Pulmonary artery endothelial cell (primary cell): ENCODE results near the gene AIFM3. TPM values are rescaled to one million over a fixed set of nuclear protein-coding genes. Genes with fewer than 3 reads are reported as not detected.
"Not testable (repeated sequence)": the region's sequence is repeated elsewhere in the genome, so short reads cannot be mapped to it uniquely, and the experiment has no call there.

Experiments
- DNase-seq: peaks from one replicate; pipeline ENCODE4 v3.0.0-alpha.2; 2011; ENCODE audit warnings: low read depth, low spot score
- total RNA-seq: library from RNA; depleted of rRNA; stranded (reverse); fragments of >200 nt; gene quantifications from 2 replicates; pipeline ENCODE4 v1.2.3, GENCODE V29; 2014

Gene AIFM3, protein sequence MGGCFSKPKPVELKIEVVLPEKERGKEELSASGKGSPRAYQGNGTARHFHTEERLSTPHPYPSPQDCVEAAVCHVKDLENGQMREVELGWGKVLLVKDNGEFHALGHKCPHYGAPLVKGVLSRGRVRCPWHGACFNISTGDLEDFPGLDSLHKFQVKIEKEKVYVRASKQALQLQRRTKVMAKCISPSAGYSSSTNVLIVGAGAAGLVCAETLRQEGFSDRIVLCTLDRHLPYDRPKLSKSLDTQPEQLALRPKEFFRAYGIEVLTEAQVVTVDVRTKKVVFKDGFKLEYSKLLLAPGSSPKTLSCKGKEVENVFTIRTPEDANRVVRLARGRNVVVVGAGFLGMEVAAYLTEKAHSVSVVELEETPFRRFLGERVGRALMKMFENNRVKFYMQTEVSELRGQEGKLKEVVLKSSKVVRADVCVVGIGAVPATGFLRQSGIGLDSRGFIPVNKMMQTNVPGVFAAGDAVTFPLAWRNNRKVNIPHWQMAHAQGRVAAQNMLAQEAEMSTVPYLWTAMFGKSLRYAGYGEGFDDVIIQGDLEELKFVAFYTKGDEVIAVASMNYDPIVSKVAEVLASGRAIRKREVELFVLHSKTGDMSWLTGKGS
- total RNA-seq = 0.07 and 0.56 TPM in 2 replicates

DNA sequence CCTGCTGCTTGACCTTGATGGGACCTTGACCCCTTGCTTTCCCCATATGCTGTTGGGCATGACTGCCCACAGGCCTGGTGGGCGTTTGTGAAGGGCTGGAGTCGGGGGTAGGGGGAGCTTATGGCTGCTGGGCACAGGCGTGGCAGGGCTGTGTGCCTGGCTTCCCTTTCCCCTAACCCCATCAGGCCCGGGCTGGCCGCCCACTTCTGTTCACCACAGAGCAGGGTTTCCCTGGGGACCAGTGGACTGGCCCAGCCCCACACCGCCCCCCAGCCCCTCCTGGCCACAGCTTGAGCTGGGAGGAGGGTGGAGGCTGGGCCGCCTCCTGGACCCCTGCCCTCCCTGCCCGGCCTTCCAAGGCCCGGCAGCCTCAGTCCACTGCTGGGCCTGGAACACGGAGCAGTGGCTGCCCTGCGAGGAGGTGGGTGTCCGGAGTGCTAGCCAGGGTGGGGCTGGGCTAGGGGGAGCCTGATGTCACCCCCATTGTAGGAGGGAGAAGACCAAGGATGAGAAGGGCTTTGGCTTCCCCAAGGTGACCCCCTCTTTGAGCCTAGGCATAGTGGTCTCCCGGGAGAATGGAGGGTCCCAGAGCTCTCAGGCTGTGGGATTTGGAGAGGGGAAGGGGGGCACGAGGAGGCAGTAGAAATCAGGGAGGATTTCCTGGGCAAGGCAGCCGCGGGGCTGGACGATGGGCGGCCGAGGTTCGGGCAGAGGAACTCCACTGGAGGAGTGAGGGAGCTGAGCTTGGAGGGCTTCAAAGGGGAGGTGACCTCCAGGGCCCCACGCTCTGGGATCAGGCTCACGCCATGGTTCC is at the start of gene AIFM3:
AIFM3 (plus strand) TSS at position 373 of the 814 bp plus-strand sequence. CDS start 690 bp downstream, outside the sequence.
- no peak for DNase-seq

- no peak for DNase-seq
Measured at GRCh38 chr22:20918663-20919218, 48.3 kb upstream of the AIFM3 start.

- no peak for DNase-seq
Measured at GRCh38 chr22:20919718-20920117, 47.3 kb upstream of the AIFM3 start.

DNA sequence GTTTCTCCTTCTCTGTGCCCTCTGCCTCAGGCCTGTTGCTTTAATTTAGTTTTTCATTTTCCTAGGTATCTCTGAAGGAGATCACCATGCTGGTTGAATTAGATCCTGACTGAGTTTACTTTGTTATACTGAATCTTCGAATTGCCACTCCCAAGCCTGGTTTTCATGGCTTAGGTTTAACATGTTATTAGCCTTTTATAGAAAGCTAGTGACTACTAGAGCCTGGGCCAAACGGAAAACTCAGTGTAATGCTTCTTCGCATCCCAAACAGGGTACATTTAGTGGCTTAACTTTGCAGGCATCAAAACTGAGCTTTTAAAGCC is 46.2 kb upstream of the AIFM3 start:
- no peak for DNase-seq

GRCh38 chr22:20922141-20922751 is 44.8 kb upstream of the AIFM3 start:
- DNase-seq = no peak

DNA sequence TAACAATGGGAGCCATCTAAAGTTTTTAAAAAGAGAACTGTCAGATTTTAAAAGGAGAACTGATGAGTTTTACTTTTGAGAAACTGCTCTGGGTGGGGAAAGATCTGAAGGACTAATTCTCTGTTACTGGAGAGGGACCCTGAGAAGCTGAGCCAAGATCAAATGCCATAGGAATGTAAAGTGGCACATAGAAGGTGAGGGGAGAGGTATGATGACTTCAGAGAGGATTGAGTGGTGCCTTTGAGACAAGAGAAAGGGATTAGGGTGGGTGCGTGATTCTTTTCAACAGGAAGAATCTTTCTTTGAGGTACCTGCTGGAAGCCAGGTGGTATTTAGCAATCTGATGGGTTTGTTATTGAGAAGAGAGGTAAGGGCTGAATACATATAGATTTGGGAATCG is 40.8 kb upstream of the AIFM3 start:
- DNase-seq = no peak

DNA sequence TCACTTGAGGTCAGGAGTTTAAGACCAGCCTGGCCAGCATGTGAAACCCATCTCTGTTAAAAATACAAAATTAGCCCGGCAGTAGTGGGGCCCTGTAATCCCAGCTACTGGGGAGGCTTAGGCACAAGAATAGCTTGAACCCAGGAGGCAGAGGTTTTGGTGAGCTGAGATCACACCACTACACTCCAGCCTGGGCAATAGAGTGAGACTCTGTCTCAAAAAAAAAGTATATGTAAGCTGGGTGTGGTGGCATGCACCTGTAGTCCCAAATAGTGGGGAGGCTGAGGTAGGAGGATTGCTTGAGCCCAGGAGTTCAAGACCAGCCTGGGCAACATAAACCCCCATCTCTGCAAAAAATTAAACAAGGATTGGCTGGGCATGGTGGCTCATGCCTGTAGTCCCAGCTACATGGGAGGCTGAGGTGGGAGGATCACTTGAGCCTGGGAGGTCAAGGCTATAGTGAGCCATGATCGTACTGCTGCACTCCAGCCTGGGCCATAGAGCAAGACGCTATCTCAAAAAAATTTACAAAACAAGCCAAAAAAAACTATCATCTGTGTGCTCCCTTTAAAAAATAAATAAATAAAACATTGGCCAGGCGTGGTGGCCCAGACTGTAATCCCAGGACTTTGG is 39.0 kb upstream of the AIFM3 start:
- no peak for DNase-seq

DNA sequence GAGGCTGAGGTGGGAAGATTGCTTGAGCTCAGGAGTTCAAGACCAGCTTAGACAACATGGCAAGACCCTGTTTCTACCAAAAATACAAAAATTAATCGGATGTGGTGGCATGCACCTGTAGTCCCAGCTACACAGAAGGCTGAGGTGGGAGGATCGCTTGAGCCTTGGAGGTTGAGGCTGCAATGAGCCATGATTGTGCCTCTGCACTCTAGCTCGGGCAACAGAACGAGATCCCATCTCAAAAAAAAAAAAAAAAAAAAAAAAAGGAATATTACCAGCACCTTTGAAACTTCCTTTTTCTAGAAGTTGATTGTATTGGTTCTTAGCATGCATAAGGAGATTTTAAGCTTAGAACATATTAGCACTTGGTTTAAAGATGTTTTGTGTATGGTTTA is 38.5 kb upstream of the AIFM3 start:
- DNase-seq = no peak

DNA sequence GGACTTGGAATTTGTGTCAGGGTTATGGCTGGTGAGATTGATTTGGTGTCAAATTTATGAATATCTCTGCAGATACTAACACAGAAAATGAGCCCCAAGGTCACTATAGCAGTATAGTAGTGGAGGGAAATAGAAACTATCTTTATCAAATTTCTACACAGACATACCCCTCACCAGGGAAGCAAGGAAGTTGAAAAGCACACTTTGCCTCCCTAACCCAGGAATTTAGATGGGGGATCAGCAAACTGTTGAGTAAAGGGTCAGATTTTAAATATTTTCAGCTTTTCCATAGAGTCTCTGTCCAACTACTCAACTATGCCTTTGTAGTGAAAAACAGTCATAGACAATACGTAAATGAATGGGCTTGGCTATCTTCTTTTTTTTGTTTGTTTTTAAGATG is 37.1 kb upstream of the AIFM3 start:
- no peak for DNase-seq

DNA sequence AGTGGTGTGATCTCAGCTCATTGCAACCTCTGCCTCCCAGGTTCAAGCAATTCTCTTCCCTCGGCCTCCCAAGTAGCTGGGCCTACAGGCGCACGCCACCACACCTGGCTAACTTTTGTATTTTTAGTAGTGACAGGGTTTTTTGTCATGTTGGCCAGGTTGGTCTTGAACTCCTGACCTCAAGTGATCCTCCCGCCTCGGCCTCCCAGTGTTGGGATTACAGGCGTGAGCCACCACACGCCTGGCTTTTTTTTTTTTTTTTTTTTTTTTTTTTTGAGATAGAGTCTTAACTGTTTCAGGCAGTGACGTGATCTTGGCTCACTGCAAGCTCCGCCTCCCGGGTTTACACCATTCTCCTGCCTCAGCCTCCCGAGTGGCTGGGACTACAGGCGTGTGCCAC is 36.6 kb upstream of the AIFM3 start:
- DNase-seq = not testable (repeated sequence)

DNA sequence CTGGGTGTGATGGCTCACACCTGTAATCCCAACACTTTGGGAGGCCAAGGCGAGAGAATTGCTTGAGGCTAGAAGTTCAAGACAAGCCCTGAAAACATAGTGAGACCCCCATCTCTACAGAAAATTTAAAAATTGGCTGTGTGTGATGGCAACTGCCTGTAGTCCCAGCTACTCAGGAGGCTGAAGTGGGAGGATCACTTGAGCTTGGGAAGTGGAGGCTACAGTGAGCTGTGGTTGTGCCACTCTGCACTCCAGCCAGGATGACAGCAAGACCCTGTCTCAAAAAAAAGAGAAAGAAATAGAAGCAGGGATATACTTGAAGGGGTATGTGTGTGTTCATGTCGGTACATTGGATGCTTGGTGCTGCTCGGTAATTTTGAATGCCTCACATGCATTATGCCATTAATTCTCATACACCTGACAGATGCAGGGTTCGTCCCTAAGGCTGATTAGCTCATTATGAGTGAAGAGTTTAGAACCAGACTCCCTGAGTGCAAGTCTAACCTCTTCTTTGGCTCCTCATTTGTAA is 35.9 kb upstream of the AIFM3 start:
- DNase-seq = no peak

GRCh38 chr22:20933910-20934309 is 33.1 kb upstream of the AIFM3 start:
- no peak for DNase-seq

GRCh38 chr22:20935049-20935448 is 32.0 kb upstream of the AIFM3 start:
- DNase-seq = not testable (repeated sequence)

GRCh38 chr22:20935780-20936539 is 31.1 kb upstream of the AIFM3 start:
- DNase-seq = not testable (repeated sequence)

- no peak for DNase-seq
Measured at GRCh38 chr22:20937031-20937793, 29.8 kb upstream of the AIFM3 start.

DNA sequence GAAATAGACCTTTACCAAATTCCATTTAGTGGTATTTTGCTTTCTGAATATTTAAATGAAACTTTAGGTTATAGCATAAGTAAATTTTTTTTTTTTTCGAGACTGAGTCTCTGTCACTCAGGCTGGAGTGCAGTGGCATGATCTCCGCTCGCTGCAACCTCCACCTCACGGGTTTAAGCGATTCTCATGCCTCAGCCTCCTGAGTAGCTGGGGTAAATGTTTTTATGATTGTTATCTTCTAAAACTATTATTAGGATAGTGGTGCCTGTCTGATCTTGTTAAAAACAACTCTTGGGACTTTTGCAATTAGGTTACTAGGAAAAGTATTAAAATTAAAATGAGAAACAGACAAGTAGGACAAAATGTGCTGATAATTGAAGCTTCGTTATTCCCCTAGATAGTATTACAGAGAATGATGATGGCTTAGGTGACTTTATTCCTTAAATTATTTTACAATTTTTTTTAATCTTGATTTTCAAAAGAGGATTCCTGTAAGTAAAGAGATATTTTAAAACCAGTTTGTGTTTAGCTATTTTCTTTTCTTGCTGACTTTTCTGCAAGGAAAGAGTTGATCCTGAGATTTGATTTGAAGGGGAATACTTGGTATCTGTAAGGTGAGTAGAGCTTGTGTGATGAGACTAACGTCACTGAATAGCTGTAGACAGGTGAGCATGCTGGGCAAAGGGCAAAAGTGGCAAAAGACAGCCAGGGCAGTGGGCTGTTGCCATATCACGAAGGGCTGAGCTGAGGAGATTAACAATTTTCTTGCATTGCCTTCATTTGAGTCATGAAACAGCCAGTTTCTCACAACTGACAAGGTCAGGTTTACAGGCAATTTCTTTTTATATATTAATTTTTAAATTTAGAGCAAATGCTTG is 29.0 kb upstream of the AIFM3 start:
- no peak for DNase-seq

DNA sequence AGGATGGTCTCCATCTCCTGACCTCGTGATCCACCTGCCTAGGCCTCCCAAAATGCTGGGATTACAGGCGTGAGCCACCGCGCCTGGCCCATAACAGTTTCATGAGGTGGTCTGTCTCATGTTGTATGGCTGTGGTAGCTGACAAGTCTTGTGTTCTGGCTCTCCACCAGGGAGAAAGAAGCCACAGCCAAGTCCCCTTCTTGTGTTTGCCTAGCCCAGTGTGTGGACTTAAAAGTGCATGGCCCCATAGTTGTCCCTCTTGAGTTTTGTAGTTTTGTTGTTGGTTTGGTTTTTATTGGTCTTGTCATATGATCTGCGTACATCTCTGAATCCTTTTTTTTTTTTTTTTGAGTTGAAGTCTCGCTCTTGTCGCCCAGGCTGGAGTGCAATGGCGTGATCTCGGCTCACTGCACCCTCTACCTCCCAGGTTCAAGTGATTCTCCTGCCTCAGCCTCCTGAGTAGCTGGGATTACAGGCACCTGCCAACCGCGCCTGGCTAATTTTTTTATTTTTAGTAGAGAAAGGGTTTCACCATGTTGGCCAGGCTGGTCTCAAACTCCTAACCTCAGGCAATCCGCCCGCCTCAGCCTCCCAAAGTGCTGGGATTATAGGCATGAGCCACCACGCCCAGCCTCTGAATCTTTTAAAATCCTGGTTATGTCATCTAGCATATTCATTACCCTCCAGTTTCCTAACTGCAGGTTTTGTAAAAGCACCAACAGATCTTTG is 27.4 kb upstream of the AIFM3 start:
- not testable (repeated sequence) for DNase-seq
